Adrenal gland (tissue), 12 donors: ENCODE data around the gene BDNF. TPM values are rescaled to one million over a fixed set of nuclear protein-coding genes. Genes with fewer than 3 reads are reported as not detected.

ENCODE experiments used
- DNase-seq, 7 donors: peaks; one replicate each; pipeline ENCODE4 v3.0.0-alpha.2; 2019 to 2020
- H3K27ac ChIP-seq, 5 donors: fragments of 200-600 bp; sonication (generic) in 4 of 5; 1 replicate in 3 of 5; 2 replicates in 2 of 5; pipeline versions ENCODE4 v1.5.1 to v1.8.0; 2016 to 2020; ENCODE audit warnings: mild to moderate bottlenecking in 1 of 5
- H3K27me3 ChIP-seq: fragments of 200-600 bp; 2 replicates; pipeline ENCODE4 v1.8.0; 2021
- H3K36me3 ChIP-seq, 2 donors: fragments of 200-600 bp; replicated peaks in 1 of 2; 1 replicate in 1 of 2; 2 replicates in 1 of 2; pipeline versions ENCODE4 v1.5.1 to v1.8.0; 2018 to 2022
- H3K4me1 ChIP-seq, 2 donors: fragments of 200-600 bp; replicated peaks in 1 of 2; 1 replicate in 1 of 2; 2 replicates in 1 of 2; pipeline versions ENCODE4 v1.5.1 to v1.8.0; 2018 to 2021
- H3K4me3 ChIP-seq, 4 donors: fragments of 200-600 bp; sonication (generic) in 3 of 4; one replicate each; pipeline ENCODE4 v1.5.1; 2016 to 2018
- H3K9me3 ChIP-seq, 3 donors: fragments of 200-600 bp; sonication (generic) in 1 of 3; replicated peaks in 1 of 3; 1 replicate in 2 of 3; 2 replicates in 1 of 3; pipeline versions ENCODE4 v1.5.1 to v1.8.0; 2016 to 2021
- POLR2A ChIP-seq, 2 donors: fragments of 450-650 bp; IDR thresholded peaks; one replicate each; pipeline ENCODE4 v1.6.1; 2017; ENCODE audit warnings: antibody characterized with exemption in 2 of 2, mild to moderate bottlenecking in 2 of 2, moderate library complexity in 1 of 2
- WGBS, 4 donors: extraction: QIAGEN DNeasy Blood & Tissue Kit in 2 of 4; methylation state at CpG; one replicate each; pipeline versions ENCODE4 v1.1.5 to v1.1.7; 2013 to 2017; 5-methylcytosine and 5-hydroxymethylcytosine counted together
- intact Hi-C, 2 donors: fragments of 100-400 bp; cut with DNase I; formaldehyde crosslinking; loops; one replicate each; pipeline versions ENCODE4 v1.14.1 to v1.15.0; 2022 to 2023
- polyA plus RNA-seq, 3 donors: library from polyadenylated mRNA; stranded (reverse); fragments of 200-250 nt in 2 of 3; fragments of 350-450 nt in 1 of 3; fragmentation: Illumina TruSeq in 1 of 3; extraction: RNeasy Lipid Tissue Mini Kit (QIAGEN cat#74804) in 1 of 3; gene quantifications; one replicate each; pipeline ENCODE4 v1.2.3, GENCODE V29; 2013 to 2014
- total RNA-seq, 9 donors: library from RNA; depleted of rRNA in 4 of 9; stranded (reverse); fragments of >200 nt in 4 of 9; fragments of 120-200 nt in 1 of 9; fragmentation: NEBNext Ultra II Directional in 1 of 9; extraction: Animal tissue kit (Norgen Biotek cat#: 25700) in 1 of 9; gene quantifications; one replicate each; pipeline versions ENCODE4 v1.1.0 to v1.2.4, GENCODE V29; 2013 to 2023
- TF ChIP-seq, protein P1 (sequence below), 6 experiments: fragments of 450-650 bp in 4 of 6; fragments of 200-600 bp in 2 of 6; sonication (generic) in 1 of 6; IDR thresholded peaks; 1 replicate in 5 of 6; 2 replicates in 1 of 6; pipeline versions ENCODE4 v1.5.1 to v1.8.0; 2016 to 2021; ENCODE audit warnings: antibody characterized with exemption in 6 of 6, mild to moderate bottlenecking in 2 of 6, moderate library complexity in 1 of 6
- donor health status: healthy with polysubstance abuse.
- donor health status: Bipolar disorder and iron deficiency.
- donor health status: DM: yes; HTN: yes; CAD: no.
- donor health status: DM: no; HTN: no; CAD: no.
- donor health status: DM: no; HTN: no; CAD: no.
- donor health status: DM: yes; HTN: yes; CAD: no.

BDNF gene
- total and polyA plus RNA-seq, 12 donors, result under 0.01 to 0.42 (median 0.21) TPM; not detected in 2

DNA sequence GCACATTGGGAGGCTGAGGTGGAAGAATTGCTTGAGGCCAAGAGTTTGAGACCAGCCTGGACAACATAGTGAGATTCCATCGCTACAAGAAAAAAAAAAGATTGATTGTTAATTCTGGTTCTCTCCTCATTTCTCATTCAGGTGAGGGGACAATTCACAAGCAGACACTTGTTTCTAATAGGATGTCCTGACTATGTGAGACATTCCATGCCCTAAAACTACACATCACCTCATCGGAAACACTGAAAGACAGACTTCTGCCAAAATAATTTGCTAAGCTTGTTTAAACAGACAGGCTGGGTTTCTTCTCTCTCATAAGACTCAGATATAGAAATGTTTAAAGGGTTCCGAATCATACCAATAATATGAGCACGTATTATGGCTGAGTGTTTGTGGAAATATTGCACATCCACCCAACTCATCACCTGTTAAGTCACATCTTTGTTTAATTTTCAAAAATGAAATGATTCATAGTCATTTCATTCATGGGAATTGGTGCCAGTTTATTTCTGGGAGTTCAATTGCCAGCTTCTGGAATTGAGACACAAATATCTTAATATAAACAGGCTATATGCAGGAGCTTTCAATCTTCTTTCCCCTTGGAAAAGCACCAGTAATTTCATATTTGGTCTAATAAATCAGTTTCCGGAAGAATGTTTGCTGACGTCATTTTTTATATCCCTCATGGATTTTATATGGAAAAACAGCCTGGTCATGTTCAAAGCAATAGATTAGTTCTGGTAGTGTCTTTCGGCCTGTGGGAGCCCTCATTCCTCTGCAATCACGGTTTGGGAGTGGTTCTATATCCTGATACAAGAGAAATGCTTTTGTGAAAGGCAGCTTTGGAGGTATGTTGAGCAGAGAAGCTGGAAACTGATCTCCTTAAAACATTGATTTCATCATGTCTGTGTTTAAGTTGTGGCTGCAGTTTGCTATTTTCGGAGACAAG is 87.0 kb downstream of the BDNF start:
- WGBS, 4 donors, result 88 to 92% (median 91%) methylated on average over 9 of the region's 9 CpGs
- TF ChIP-seq, protein P1, sequence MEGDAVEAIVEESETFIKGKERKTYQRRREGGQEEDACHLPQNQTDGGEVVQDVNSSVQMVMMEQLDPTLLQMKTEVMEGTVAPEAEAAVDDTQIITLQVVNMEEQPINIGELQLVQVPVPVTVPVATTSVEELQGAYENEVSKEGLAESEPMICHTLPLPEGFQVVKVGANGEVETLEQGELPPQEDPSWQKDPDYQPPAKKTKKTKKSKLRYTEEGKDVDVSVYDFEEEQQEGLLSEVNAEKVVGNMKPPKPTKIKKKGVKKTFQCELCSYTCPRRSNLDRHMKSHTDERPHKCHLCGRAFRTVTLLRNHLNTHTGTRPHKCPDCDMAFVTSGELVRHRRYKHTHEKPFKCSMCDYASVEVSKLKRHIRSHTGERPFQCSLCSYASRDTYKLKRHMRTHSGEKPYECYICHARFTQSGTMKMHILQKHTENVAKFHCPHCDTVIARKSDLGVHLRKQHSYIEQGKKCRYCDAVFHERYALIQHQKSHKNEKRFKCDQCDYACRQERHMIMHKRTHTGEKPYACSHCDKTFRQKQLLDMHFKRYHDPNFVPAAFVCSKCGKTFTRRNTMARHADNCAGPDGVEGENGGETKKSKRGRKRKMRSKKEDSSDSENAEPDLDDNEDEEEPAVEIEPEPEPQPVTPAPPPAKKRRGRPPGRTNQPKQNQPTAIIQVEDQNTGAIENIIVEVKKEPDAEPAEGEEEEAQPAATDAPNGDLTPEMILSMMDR (IDR thresholded peaks at IDR 0.05), result no peak
- no peak for TF ChIP-seq POLR2A (IDR thresholded peaks at IDR 0.05)
- no peak overlapping the region for H3K4me3 ChIP-seq
- H3K27me3 ChIP-seq, result no peaks in the 10 kb centered on the region
- no peaks in the 10 kb centered on the region for H3K36me3 ChIP-seq
- no peaks in the 10 kb centered on the region for H3K4me1 ChIP-seq
- H3K9me3 ChIP-seq, result no peaks in the 10 kb centered on the region
- intact Hi-C loops, result no loop called here
- DNase-seq, result no peak
- no peak overlapping the region for H3K27ac ChIP-seq

DNA sequence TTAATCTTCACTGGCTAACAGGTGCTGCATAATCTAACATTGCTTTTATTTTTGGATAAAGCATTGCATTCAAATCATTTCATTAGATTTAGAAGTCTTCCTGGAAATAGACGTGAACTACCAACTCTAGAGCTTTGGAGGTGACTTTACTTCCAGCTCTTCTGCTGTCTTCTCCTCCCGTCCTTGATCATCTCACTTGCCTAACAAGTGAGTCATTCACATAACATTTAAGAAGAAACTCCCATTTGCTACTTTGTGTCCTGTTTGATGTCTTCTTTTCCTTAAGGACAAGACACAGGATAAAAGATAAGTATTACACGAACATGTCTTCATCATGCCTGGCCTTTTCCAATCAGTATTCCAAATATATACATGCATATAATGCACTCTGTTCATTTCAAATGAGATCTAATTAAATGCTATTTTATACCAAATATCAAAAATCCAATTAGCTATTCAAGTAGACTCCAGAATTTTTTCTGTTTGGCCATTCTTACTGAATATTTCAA is 88.3 kb downstream of the BDNF start:
- 78 to 79% (median 79%) methylated on average over 3 of the region's 3 CpGs for WGBS, 4 donors
- H3K27me3 ChIP-seq, result no peaks in the 10 kb centered on the region
- H3K4me3 ChIP-seq, result no peak overlapping the region
- no peak for DNase-seq
- intact Hi-C loops, result no loop called here
- H3K36me3 ChIP-seq, result no peaks in the 10 kb centered on the region
- no peaks in the 10 kb centered on the region for H3K9me3 ChIP-seq
- H3K4me1 ChIP-seq, result no peaks in the 10 kb centered on the region
- TF ChIP-seq, protein P1 (IDR thresholded peaks at IDR 0.05), result no peak
- no peak for TF ChIP-seq POLR2A (IDR thresholded peaks at IDR 0.05)
- H3K27ac ChIP-seq, result no peak overlapping the region

DNA sequence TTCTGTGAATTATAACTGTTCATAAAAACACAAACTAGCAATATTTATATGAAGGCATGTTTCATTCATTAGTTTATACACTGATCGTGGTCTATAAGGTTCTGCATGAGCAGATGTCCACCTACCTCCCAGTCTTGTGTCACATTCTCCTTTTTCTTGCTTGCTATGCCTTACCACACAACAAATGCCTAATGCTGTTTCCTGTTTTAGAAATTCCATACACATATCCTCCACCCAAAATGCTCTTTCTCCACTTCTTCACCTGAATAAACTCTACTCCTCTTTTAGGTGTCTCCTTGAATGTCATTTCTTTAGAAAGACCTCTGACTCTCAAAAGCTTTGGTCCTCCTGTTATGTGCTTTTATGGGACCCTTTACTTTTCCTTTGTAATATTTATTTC is 88.9 kb downstream of the BDNF start:
- WGBS, 4 donors, result 84 to 100% (median 92%) methylated on average over 1 of the region's 1 CpG
- H3K4me1 ChIP-seq, result no peaks in the 10 kb centered on the region
- H3K4me3 ChIP-seq, result no peak overlapping the region
- no peak for DNase-seq
- no peaks in the 10 kb centered on the region for H3K36me3 ChIP-seq
- H3K27me3 ChIP-seq, result no peaks in the 10 kb centered on the region
- no peaks in the 10 kb centered on the region for H3K9me3 ChIP-seq
- no peak overlapping the region for H3K27ac ChIP-seq
- intact Hi-C loops, result no loop called here
- TF ChIP-seq, protein P1 (IDR thresholded peaks at IDR 0.05), result no peak
- no peak for TF ChIP-seq POLR2A (IDR thresholded peaks at IDR 0.05)

DNA sequence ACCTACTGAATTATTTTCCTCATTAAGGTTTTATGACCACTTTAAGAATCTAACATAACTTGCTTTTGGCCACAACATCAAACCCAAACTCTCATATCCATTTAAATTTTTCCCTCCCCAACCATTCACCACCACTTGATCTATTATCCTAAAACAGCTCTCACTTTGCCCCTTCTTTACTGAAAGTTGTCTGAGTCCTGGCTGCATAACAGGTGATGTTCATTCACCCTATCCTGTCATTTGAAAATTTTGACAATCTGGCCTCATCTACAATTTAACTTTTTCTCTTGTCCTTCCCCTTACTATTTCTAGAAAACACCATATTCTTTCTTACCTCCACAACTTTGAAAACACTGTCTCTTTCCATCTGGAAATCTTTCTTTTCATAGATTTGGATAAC is 89.3 kb downstream of the BDNF start:
- no peak overlapping the region for H3K4me3 ChIP-seq
- H3K4me1 ChIP-seq, result no peaks in the 10 kb centered on the region
- DNase-seq, result no peak
- no peak overlapping the region for H3K27ac ChIP-seq
- H3K9me3 ChIP-seq, result no peaks in the 10 kb centered on the region
- H3K27me3 ChIP-seq, result no peaks in the 10 kb centered on the region
- intact Hi-C loops, result no loop called here
- no peaks in the 10 kb centered on the region for H3K36me3 ChIP-seq
- TF ChIP-seq POLR2A (IDR thresholded peaks at IDR 0.05), result no peak
- TF ChIP-seq, protein P1 (IDR thresholded peaks at IDR 0.05), result no peak
